ENCODE results near the gene TRIM10. TPM values are rescaled to one million over a fixed set of nuclear protein-coding genes. Genes with fewer than 3 reads are reported as not detected.
"Not testable (repeated sequence)": the region's sequence is repeated elsewhere in the genome, so short reads cannot be mapped to it uniquely, and the experiment has no call there.

Gene TRIM10
- total and polyA plus RNA-seq, 2 donors, result 0.16 to 0.57 TPM

DNA sequence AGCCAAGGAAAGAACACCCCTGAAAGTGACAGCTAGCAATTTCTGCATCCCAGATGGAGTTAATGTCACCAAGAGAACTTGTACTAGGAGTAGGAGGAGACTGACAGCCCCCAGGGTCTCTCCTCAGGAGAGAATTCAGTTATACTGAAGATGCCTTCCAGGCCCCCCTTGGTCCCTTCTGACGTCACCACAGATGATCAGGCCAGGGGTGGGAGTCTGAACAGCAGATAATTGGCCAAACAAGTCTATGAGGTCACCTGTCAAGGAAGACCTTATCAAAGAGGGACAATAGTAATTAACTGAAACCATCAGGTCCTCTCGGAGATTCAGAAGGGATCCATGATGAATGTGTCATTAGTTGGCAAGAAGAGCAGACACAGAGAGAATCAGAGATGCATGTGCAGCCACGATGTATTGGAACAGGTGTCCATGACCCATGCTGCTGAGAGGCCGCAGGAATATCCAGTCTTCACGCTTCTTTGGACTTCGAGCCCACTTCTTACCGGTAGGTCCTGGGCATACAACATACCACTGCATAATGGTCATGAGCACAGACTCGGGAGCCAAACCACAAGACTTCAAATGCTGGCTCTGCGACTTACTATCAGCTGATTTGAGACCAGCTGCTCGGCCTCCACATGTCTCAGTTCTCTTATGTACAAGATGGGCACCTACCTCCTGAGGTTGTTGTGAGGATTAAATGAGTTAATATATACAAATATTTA is 10.2 kb downstream of the TRIM10 start:
- Histone ChIP-seq H3K9me3 (ENCODE audit: control insufficient read depth in 2 of 2, insufficient read depth in 1 of 2, low read length in 1 of 2) (no peaks in the 10 kb centered on the region), H3K4me3 (ENCODE audit: low read length in 2 of 2) (no peak overlapping the region), H3K4me1 (ENCODE audit: control insufficient read depth in 2 of 2, insufficient read depth in 2 of 2, low read length in 2 of 2) (no peaks in the 10 kb centered on the region), H3K27ac (ENCODE audit: low read depth in 1 of 2, low read length in 1 of 2) (no peak overlapping the region), H3K36me3 (ENCODE audit: control insufficient read depth in 2 of 2, insufficient read depth in 2 of 2, low read length in 1 of 2) (no peaks in the 10 kb centered on the region), H3K27me3 (ENCODE audit: control insufficient read depth in 2 of 2, insufficient read depth in 1 of 2, low read length in 1 of 2) (peaks cover 0 to under 1% of the 10 kb centered on the region in 2 donors)
- DNase-seq (ENCODE audit: low read depth in 6 of 9, low spot score in 9 of 9), result no peak
- WGBS, result 94% methylated on average over 10 of the region's 10 CpGs

GRCh38 chr6:30149858-30150550 is 11.0 kb downstream of the TRIM10 start:
- H3K4me1 ChIP-seq (ENCODE audit: control insufficient read depth in 2 of 2, insufficient read depth in 2 of 2, low read length in 2 of 2), result no peaks in the 10 kb centered on the region
- no peaks in the 10 kb centered on the region for H3K36me3 ChIP-seq (ENCODE audit: control insufficient read depth in 2 of 2, insufficient read depth in 2 of 2, low read length in 1 of 2)
- no peaks in the 10 kb centered on the region for H3K9me3 ChIP-seq (ENCODE audit: control insufficient read depth in 2 of 2, insufficient read depth in 1 of 2, low read length in 1 of 2)
- no peak for DNase-seq (ENCODE audit: low read depth in 6 of 9, low spot score in 9 of 9)
- 85% methylated on average over 7 of the region's 7 CpGs for WGBS
- peaks cover 0 to 2% of the 10 kb centered on the region in 2 donors for H3K27me3 ChIP-seq (ENCODE audit: control insufficient read depth in 2 of 2, insufficient read depth in 1 of 2, low read length in 1 of 2)
- no peak overlapping the region for H3K27ac ChIP-seq (ENCODE audit: low read depth in 1 of 2, low read length in 1 of 2)
- no peak overlapping the region for H3K4me3 ChIP-seq (ENCODE audit: low read length in 2 of 2)

DNA sequence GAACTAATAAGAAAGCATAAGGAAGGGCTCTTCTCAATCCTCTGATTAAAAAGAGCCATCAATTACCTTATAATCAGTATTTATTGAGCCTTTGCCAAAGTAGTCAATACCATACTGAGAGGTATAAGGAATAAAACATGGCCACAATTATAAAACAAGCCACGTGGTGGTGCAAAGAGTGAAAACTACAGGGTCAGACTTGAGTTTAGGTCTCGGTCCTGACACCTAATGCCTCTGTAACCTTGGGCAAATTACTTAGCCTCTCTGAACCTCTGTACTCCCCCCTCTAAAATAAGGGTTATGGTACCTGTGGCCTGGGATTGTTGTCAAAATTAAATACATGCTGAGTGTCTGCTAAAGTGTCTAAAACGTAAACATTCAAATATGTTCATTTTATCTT is 11.8 kb downstream of the TRIM10 start:
- WGBS, result 89% methylated on average over 3 of the region's 3 CpGs
- Histone ChIP-seq H3K27ac (ENCODE audit: low read depth in 1 of 2, low read length in 1 of 2) (no peak overlapping the region), H3K27me3 (ENCODE audit: control insufficient read depth in 2 of 2, insufficient read depth in 1 of 2, low read length in 1 of 2) (peaks cover 0 to 2% of the 10 kb centered on the region in 2 donors), H3K4me3 (ENCODE audit: low read length in 2 of 2) (no peak overlapping the region), H3K9me3 (ENCODE audit: control insufficient read depth in 2 of 2, insufficient read depth in 1 of 2, low read length in 1 of 2) (no peaks in the 10 kb centered on the region), H3K36me3 (ENCODE audit: control insufficient read depth in 2 of 2, insufficient read depth in 2 of 2, low read length in 1 of 2) (no peaks in the 10 kb centered on the region), H3K4me1 (ENCODE audit: control insufficient read depth in 2 of 2, insufficient read depth in 2 of 2, low read length in 2 of 2) (no peaks in the 10 kb centered on the region)
- DNase-seq (ENCODE audit: low read depth in 6 of 9, low spot score in 9 of 9), result no peak

GRCh38 chr6:30147096-30147495 is 13.9 kb downstream of the TRIM10 start:
- Histone ChIP-seq H3K27ac (ENCODE audit: low read depth in 1 of 2, low read length in 1 of 2) (no peak overlapping the region), H3K4me3 (ENCODE audit: low read length in 2 of 2) (no peak overlapping the region), H3K27me3 (ENCODE audit: control insufficient read depth in 2 of 2, insufficient read depth in 1 of 2, low read length in 1 of 2) (peaks cover 0 to 2% of the 10 kb centered on the region in 2 donors), H3K4me1 (ENCODE audit: control insufficient read depth in 2 of 2, insufficient read depth in 2 of 2, low read length in 2 of 2) (no peaks in the 10 kb centered on the region), H3K36me3 (ENCODE audit: control insufficient read depth in 2 of 2, insufficient read depth in 2 of 2, low read length in 1 of 2) (no peaks in the 10 kb centered on the region), H3K9me3 (ENCODE audit: control insufficient read depth in 2 of 2, insufficient read depth in 1 of 2, low read length in 1 of 2) (no peaks in the 10 kb centered on the region)
- 75% methylated on average over 3 of the region's 3 CpGs for WGBS
- no peak for DNase-seq (ENCODE audit: low read depth in 6 of 9, low spot score in 9 of 9)

DNA sequence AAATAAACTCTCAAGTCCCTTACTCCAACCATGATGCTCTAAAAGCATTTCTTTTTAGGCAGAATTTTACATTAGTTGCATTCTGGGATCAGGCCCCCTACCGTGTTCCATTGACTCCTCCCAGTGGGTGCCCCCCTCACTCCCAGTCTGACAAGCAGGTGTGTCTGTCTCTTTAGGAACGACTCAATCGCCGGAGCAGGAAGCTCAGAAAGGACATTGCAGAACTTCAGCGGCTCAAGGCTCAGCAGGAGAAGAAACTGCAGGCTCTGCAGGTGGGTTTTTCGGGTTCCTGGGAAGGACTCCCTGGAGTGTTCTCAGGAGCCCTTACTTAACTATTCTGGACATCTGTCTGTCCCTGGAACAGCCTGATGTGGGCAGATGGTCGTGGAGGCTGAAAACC is 15.2 kb downstream of the TRIM10 start:
- Histone ChIP-seq H3K9me3 (ENCODE audit: control insufficient read depth in 2 of 2, insufficient read depth in 1 of 2, low read length in 1 of 2) (no peaks in the 10 kb centered on the region), H3K36me3 (ENCODE audit: control insufficient read depth in 2 of 2, insufficient read depth in 2 of 2, low read length in 1 of 2) (no peaks in the 10 kb centered on the region), H3K27ac (ENCODE audit: low read depth in 1 of 2, low read length in 1 of 2) (no peak overlapping the region), H3K27me3 (ENCODE audit: control insufficient read depth in 2 of 2, insufficient read depth in 1 of 2, low read length in 1 of 2) (peaks cover 0 to 5% of the 10 kb centered on the region in 2 donors), H3K4me1 (ENCODE audit: control insufficient read depth in 2 of 2, insufficient read depth in 2 of 2, low read length in 2 of 2) (no peaks in the 10 kb centered on the region), H3K4me3 (ENCODE audit: low read length in 2 of 2) (no peak overlapping the region)
- DNase-seq (ENCODE audit: low read depth in 6 of 9, low spot score in 9 of 9), result no peak
- WGBS, result 83% methylated on average over 7 of the region's 7 CpGs

DNA sequence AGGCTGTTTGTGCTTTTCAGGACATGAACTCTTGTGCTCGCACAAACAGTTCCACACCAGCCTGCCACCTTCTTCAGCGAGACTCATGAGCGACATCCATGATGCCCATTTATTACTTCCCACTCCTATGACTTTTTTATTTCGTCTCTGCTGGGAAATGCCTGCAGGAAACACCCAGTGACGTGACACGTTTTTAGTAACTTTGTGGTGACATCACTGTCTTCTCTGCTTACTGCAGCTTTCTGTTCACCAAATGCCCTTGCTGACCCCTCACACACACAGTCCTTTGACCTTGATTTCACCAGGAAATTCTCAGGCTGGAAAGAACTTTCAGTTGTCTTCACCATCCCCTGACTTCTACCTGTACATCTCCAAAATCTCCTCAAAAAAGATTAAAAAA is 16.2 kb downstream of the TRIM10 start:
- Histone ChIP-seq H3K27me3 (ENCODE audit: control insufficient read depth in 2 of 2, insufficient read depth in 1 of 2, low read length in 1 of 2) (peaks cover 0 to 5% of the 10 kb centered on the region in 2 donors), H3K9me3 (ENCODE audit: control insufficient read depth in 2 of 2, insufficient read depth in 1 of 2, low read length in 1 of 2) (no peaks in the 10 kb centered on the region), H3K27ac (ENCODE audit: low read depth in 1 of 2, low read length in 1 of 2) (no peak overlapping the region), H3K4me1 (ENCODE audit: control insufficient read depth in 2 of 2, insufficient read depth in 2 of 2, low read length in 2 of 2) (no peaks in the 10 kb centered on the region), H3K36me3 (ENCODE audit: control insufficient read depth in 2 of 2, insufficient read depth in 2 of 2, low read length in 1 of 2) (no peaks in the 10 kb centered on the region), H3K4me3 (ENCODE audit: low read length in 2 of 2) (no peak overlapping the region)
- DNase-seq (ENCODE audit: low read depth in 6 of 9, low spot score in 9 of 9), result no peak
- WGBS, result 88% methylated on average over 6 of the region's 6 CpGs

- no peak overlapping the region for H3K27ac ChIP-seq (ENCODE audit: low read depth in 1 of 2, low read length in 1 of 2)
- no peak for DNase-seq (ENCODE audit: low read depth in 6 of 9, low spot score in 9 of 9)
- no peaks in the 10 kb centered on the region for H3K4me1 ChIP-seq (ENCODE audit: control insufficient read depth in 2 of 2, insufficient read depth in 2 of 2, low read length in 2 of 2)
- H3K27me3 ChIP-seq (ENCODE audit: control insufficient read depth in 2 of 2, insufficient read depth in 1 of 2, low read length in 1 of 2), result peaks cover 0 to 5% of the 10 kb centered on the region in 2 donors
- no peaks in the 10 kb centered on the region for H3K9me3 ChIP-seq (ENCODE audit: control insufficient read depth in 2 of 2, insufficient read depth in 1 of 2, low read length in 1 of 2)
- no peaks in the 10 kb centered on the region for H3K36me3 ChIP-seq (ENCODE audit: control insufficient read depth in 2 of 2, insufficient read depth in 2 of 2, low read length in 1 of 2)
- WGBS, result 86% methylated on average over 2 of the region's 2 CpGs
- no peak overlapping the region for H3K4me3 ChIP-seq (ENCODE audit: low read length in 2 of 2)
Observed at GRCh38 chr6:30143780-30144179, 17.2 kb downstream of the TRIM10 start.

DNA sequence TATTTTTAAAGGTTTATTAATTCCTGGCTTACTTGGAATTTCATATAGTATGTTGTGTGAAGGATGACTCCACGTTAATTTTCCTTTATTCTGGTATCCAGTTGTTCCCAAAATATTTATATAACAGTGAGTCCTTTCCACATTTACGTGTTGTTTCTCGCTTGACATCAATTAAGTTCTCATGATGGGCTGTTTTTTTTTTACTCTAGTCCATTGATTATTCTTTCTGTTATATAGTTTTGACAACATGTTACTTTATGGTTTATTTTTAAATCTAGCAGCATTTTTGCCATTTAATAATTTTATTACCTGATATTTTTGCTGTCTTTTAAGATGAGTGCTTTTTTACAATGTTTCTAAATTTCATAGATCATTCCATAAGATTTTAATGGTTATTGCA is 18.3 kb downstream of the TRIM10 start:
- Histone ChIP-seq H3K27me3 (ENCODE audit: control insufficient read depth in 2 of 2, insufficient read depth in 1 of 2, low read length in 1 of 2) (peaks cover 0 to 5% of the 10 kb centered on the region in 2 donors), H3K4me3 (ENCODE audit: low read length in 2 of 2) (no peak overlapping the region), H3K27ac (ENCODE audit: low read depth in 1 of 2, low read length in 1 of 2) (no peak overlapping the region), H3K4me1 (ENCODE audit: control insufficient read depth in 2 of 2, insufficient read depth in 2 of 2, low read length in 2 of 2) (no peaks in the 10 kb centered on the region), H3K9me3 (ENCODE audit: control insufficient read depth in 2 of 2, insufficient read depth in 1 of 2, low read length in 1 of 2) (no peaks in the 10 kb centered on the region), H3K36me3 (ENCODE audit: control insufficient read depth in 2 of 2, insufficient read depth in 2 of 2, low read length in 1 of 2) (no peaks in the 10 kb centered on the region)
- no peak for DNase-seq (ENCODE audit: low read depth in 6 of 9, low spot score in 9 of 9)
- WGBS, result 91% methylated on average over 3 of the region's 3 CpGs

DNA sequence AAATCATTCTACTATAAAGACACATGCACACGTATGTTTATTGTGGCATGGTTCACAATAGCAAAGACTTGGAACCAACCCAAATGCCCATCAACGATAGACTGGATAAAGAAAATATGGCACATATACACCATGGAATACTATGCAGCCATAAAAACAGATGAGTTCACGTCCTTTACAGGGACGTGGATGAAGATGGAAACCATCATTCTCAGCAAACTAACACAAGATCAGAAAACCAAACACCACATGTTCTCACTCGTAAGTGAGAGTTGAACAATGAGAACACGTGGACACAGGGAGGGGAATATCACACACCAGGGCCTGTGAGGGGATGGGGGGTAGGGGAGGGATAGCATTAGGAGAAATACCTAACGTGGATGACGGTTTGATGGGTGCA is 20.8 kb downstream of the TRIM10 start:
- WGBS, result 96% methylated on average over 8 of the region's 8 CpGs
- H3K27me3 ChIP-seq (ENCODE audit: control insufficient read depth in 2 of 2, insufficient read depth in 1 of 2, low read length in 1 of 2), result peaks cover 0 to 12% of the 10 kb centered on the region in 2 donors
- H3K27ac ChIP-seq (ENCODE audit: low read depth in 1 of 2, low read length in 1 of 2); H3K4me1 ChIP-seq (ENCODE audit: control insufficient read depth in 2 of 2, insufficient read depth in 2 of 2, low read length in 2 of 2); H3K4me3 ChIP-seq (ENCODE audit: low read length in 2 of 2); DNase-seq (ENCODE audit: low read depth in 6 of 9, low spot score in 9 of 9); H3K9me3 ChIP-seq (ENCODE audit: control insufficient read depth in 2 of 2, insufficient read depth in 1 of 2, low read length in 1 of 2); H3K36me3 ChIP-seq (ENCODE audit: control insufficient read depth in 2 of 2, insufficient read depth in 2 of 2, low read length in 1 of 2): not testable (repeated sequence)

Data from thymus (tissue), 11 donors.